GM20431 (cell line): ENCODE data around the gene HRAS.

ENCODE experiments used
- in situ Hi-C: fragments of 300-500 bp; cut with MseI, MboI; formaldehyde crosslinking; loops from one replicate; pipeline ENCODE4 v1.15.0; 2020; ENCODE audit warnings: low sequenced_read_pairs; ENCODE audit not compliant: unreplicated experiment

Gene HRAS

DNA sequence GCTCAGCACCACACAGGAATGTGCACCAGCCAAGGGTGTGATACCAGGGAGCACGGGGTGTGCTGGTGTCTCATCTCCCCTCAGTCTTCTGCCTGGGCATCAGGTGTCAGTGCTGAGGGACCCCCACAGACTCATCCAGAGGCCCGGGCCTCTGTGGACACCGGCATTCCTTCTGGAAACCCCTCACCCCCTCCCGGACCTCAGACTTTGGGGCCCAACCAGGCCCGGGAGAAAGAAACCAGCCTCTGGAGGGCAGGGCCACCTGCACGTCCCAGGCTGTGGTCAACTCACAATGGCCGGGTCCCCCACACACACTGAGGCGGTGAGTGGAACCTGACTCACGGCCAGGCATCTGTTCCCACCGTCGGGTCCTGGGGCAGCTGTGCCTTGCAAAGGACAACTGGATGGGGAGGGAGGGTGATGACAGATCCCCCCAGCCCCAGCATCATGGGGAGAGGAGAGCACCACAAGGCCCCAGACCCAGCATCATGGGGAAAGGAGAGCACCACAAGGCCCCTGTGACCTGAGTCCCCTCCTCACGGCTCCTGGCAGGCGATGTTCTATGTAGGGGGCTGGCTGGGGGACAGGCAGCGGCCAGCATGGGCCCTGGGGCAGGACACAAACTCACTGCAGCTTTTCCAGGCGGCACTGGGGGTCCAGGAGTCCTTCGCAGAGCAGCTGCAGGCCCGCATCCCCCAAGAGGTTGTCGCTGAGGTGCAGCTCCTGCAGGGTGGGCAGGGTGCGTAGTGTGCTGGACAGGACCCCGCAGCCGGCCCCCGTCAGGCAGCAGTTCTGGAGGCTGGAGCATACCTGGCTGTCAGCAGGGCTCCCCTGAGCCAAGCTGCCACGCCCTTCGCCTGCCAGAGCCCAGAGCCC lies 35.9 kb downstream of the HRAS start:
- in situ Hi-C loops, result no loop called here

DNA sequence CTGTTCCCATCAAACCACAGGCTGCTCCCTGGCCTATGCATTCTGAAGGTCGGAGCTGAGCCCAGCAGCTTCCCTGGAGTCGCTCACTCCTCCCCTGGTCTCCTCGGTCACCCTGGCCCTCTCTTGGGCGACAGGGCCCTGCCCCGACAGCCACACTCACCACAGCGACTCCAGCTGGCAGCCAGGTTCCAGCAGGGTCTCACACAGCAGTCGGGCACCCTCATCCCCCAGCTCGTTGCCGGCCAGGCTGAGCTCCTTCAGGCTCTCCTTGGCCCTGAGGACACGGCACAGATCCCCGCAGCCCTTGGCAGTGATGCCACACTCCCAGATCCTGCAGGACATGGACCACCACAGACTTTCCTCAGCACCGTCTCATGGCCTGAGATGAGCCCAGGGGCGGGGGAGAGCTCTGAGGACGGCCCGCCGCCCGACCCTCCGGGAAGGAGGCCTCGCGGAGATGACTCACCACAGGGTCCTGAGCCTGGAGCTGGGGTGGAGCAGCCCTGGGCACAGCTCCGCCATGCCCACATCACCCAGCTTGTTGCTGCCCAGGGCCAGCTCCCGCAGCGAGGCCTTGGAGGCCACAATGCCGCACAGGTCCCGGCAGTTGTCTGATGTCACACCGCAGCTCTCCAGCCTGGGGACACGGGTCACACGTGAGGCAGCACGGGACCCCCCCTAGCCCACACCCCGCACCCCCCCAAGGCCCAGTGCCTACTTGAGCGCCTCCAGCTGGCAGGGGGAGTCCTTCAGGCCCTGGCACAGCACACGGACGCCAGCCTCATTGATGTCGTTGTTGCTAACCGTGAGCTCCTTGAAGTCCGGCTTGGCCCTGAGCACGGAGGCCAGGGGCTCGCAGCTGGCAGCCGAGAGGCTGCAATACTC lies 36.8 kb downstream of the HRAS start:
- in situ Hi-C loops, result no loop called here

DNA sequence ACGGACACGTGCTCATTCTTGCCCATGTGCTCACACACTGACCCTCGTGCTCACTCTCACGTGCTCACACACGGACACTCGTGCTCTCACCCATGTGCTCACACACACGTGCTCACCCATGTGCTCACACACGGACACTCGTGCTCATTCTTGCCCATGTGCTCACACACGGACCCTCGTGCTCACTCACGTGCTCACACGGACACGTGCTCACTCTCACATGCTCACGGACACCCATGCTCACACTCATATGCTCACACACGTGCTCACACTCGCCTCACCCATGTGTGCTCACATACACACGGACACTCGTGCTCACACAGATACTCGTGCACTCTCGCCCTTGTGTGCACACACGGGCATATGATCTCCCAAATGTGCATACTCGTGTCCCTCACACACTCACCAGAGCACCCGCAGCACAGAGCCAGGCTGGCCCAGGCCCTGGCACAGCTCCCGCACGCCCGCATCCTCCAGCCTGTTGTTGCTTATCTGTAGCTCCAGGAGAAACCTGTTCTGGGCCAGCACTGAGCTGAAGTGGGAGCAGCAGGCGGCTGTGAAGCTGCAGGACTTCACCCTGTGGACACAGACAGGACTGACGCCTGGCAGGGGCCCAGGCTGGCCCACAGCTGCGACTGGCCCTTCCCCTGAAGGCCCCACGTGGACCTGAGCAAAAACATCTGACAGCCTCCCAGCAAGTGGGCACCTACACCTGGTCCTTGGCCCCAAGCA lies 37.6 kb downstream of the HRAS start:
- in situ Hi-C loops, result no loop called here

- in situ Hi-C loops, result no loop called here
Measured at GRCh38 chr11:496834-497564, 38.4 kb downstream of the HRAS start.

DNA sequence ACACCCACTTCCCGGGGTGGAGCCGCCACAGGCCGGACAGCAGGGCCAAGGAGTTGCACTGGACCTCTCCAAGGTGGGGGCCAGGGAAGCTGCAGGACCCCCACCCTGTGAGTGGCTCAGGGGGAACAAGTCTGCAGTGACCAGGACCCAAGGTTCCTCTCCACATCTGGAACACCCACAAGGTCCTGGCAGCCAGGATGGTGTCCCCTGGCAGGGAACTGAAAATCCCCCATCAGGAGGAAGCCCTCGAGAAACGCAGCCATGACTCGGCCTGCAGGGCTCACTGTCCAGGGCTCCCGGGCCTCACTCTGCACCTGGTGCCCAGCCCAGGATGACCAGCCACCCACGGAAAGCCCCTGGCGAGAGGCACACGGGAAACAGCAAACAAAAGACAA lies 39.8 kb downstream of the HRAS start:
- in situ Hi-C loops, result no loop called here

DNA sequence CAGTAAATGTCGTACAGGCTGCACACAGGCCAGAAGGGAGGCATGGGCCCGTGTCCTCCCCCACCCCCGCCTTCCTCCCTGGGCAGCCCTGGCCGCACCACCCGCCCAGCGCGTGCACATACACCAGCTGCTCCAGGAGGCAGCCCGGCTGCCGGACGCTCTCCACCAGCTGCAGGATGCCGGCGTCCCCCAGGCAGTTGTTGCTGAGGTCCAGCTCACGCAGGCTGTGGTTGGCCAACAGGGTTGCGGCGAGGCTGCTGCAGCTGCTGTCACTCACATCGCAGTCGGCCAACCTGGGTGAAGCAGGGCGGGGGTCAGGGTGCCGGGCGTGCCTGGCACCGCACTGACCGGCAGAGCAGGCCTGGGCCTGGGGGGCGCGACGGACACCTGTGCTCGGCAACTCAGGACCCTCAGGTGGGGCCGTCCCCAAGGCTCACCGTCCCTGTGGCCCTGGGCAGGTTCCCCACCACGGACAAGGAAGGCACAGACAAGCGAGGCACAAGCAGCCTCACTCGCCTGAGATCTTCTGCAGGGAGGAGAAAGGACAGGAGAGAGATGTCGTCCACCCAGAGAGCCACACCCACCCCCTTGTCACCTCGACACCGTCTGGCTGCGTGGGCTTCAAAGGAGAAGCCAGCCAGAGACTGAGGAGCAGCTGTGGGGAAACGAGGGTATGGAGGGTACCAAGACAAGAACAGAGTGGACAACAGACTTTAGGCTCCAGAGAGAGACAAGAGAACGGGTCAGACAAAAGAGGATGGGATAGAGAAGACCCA lies 40.4 kb downstream of the HRAS start:
- in situ Hi-C loops, result no loop called here

- in situ Hi-C loops, result no loop called here
Measured at GRCh38 chr11:492427-493226, 42.7 kb downstream of the HRAS start.

DNA sequence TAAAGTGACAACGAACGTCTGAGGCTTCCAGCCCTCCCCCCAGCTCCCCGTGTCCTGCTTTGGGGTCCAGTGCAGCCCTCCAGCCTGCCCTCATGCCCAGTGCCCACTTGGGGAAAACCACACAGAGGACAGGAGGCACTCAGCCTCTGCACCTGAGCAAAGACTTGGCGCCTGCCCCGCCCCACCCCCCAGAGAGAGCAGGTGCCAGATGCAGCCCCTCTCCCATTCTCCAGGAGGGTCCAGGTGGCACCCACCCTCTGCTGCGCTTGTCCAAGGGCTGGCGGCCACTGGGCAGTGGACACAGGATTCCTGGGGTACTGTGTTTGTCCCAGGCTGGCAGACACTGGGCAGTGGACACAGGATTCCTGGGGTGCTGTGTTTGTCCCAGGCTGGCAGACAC lies 44.0 kb downstream of the HRAS start:
- in situ Hi-C loops, result no loop called here

- in situ Hi-C loops, result no loop called here
Measured at GRCh38 chr11:490930-491260, 44.5 kb downstream of the HRAS start.

DNA sequence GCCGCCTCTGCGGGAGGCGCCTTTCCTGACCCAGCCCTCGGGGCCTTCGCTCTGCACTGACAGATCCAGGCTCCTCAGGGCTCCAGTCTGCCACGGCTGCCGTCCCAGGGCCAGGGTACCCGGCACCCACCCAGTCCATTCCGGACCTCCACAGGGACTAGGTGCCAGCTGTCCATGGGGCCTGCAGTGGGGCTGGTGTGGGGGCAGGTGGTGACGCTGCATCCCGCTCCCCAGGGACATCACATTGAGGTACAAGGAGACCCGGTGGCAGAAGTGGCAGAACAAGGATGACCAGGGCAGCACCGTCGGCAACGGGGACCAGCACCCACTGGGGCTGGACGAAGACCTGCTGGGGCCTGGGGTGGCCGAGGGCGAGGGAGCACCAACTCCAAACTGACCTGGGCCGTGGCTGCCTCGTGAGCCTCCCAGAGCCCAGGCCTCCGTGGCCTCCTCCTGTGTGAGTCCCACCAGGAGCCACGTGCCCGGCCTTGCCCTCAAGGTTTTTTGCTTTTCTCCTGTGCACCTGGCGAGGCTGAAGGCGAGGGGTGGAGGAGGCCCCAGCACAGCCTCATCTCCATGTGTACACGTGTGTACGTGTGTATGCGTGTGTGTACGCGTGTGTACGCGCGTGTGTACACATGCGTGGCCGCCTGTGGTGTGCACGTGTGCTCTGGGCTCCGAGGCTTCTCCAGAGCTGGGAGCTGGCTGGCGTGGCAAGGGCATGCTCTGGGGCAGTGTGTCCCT lies 45.0 kb downstream of the HRAS start:
- in situ Hi-C loops, result no loop called here

- in situ Hi-C loops, result no loop called here
Measured at GRCh38 chr11:489610-490185, 45.7 kb downstream of the HRAS start.

- in situ Hi-C loops, result no loop called here
Measured at GRCh38 chr11:488992-489391, 46.4 kb downstream of the HRAS start.

GRCh38 chr11:488579-488978 lies 46.8 kb downstream of the HRAS start:
- in situ Hi-C loops, result no loop called here

GRCh38 chr11:488062-488461 lies 47.3 kb downstream of the HRAS start:
- in situ Hi-C loops, result no loop called here

- in situ Hi-C loops, result no loop called here
Measured at GRCh38 chr11:487571-488021, 47.8 kb downstream of the HRAS start.

- in situ Hi-C loops, result no loop called here
Measured at GRCh38 chr11:486189-486588, 49.2 kb downstream of the HRAS start.

- in situ Hi-C loops, result no loop called here
Measured at GRCh38 chr11:484616-485015, 50.8 kb downstream of the HRAS start.
